Thyroid gland (tissue), 4 donors: ENCODE data around the gene TMEM200A.

Source experiments
- CTCF ChIP-seq, 6 experiments: fragments of 200-600 bp in 3 of 6; fragments of 450-650 bp in 3 of 6; sonication (generic) in 3 of 6; IDR thresholded peaks; one replicate each; pipeline ENCODE4 v1.5.1; 2016 to 2019; ENCODE audit warnings: antibody characterized with exemption in 6 of 6, mild to moderate bottlenecking in 2 of 6, inconsistent platforms in 1 of 6, moderate library complexity in 1 of 6
- POLR2A ChIP-seq, 2 donors: fragments of 450-650 bp; IDR thresholded peaks; one replicate each; pipeline ENCODE4 v1.6.1; 2017; ENCODE audit warnings: antibody characterized with exemption in 2 of 2, mild to moderate bottlenecking in 2 of 2, moderate library complexity in 1 of 2

- TF ChIP-seq POLR2A (IDR thresholded peaks at IDR 0.05) (no peak), CTCF (IDR thresholded peaks at IDR 0.05) (no peak)
Observed at GRCh38 chr6:130320908-130321307, 44.9 kb upstream of the TMEM200A start.
